ENCODE data around the gene LCTL.

LCTL gene

GRCh38 chr15:66598095-66598815, 32.5 kb upstream of the LCTL start:
- H3K4me3 ChIP-seq (ENCODE audit: low read depth, low read length) = no peak overlapping the region
- no peak for TF ChIP-seq CTCF (IDR thresholded peaks at IDR 0.05; ENCODE audit: low read depth, low read length)

GRCh38 chr15:66595931-66596545, 30.2 kb upstream of the LCTL start:
- no peak overlapping the region for H3K4me3 ChIP-seq (ENCODE audit: low read depth, low read length)
- no peak for TF ChIP-seq CTCF (IDR thresholded peaks at IDR 0.05; ENCODE audit: low read depth, low read length)

GRCh38 chr15:66595332-66595731, 29.5 kb upstream of the LCTL start:
- no peak for TF ChIP-seq CTCF (IDR thresholded peaks at IDR 0.05; ENCODE audit: low read depth, low read length)
- H3K4me3 ChIP-seq (ENCODE audit: low read depth, low read length) = no peak overlapping the region

GRCh38 chr15:66594836-66595235, 29.0 kb upstream of the LCTL start:
- no peak for TF ChIP-seq CTCF (IDR thresholded peaks at IDR 0.05; ENCODE audit: low read depth, low read length)
- no peak overlapping the region for H3K4me3 ChIP-seq (ENCODE audit: low read depth, low read length)

- no peak for TF ChIP-seq CTCF (IDR thresholded peaks at IDR 0.05; ENCODE audit: low read depth, low read length)
- H3K4me3 ChIP-seq (ENCODE audit: low read depth, low read length) = no peak overlapping the region
Measured at GRCh38 chr15:66594344-66594743, 28.5 kb upstream of the LCTL start.

- H3K4me3 ChIP-seq (ENCODE audit: low read depth, low read length) = no peak overlapping the region
- TF ChIP-seq CTCF (IDR thresholded peaks at IDR 0.05; ENCODE audit: low read depth, low read length) = no peak
Measured at GRCh38 chr15:66593219-66593780, 27.5 kb upstream of the LCTL start.

Measured in WI38 (cell line).